ENCODE measurements around the gene PNMA3.

DNA sequence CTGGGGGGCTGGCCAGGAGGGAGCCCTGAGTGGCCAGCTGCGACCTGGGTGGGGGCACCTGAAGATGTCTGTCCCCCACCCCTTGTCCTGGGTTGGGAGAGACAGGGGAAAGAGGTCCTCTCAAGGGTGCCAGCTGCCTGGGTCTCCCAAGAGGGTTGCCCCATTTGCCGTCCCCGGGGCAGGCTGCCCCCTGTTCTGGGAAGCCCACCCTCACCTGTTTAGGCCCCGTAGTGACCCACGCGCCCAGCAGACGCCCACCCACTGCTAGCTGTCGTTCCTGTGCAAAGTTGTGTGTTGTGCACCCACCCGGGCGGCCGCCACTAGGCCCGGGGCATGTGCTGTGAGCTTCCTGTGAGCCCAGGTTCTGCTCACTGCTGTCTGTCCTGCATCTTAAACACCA, 25.5 kb upstream of the PNMA3 start:
- no peak for TF ChIP-seq POLR2A (IDR thresholded peaks at IDR 0.05)
- TF ChIP-seq, protein P1, sequence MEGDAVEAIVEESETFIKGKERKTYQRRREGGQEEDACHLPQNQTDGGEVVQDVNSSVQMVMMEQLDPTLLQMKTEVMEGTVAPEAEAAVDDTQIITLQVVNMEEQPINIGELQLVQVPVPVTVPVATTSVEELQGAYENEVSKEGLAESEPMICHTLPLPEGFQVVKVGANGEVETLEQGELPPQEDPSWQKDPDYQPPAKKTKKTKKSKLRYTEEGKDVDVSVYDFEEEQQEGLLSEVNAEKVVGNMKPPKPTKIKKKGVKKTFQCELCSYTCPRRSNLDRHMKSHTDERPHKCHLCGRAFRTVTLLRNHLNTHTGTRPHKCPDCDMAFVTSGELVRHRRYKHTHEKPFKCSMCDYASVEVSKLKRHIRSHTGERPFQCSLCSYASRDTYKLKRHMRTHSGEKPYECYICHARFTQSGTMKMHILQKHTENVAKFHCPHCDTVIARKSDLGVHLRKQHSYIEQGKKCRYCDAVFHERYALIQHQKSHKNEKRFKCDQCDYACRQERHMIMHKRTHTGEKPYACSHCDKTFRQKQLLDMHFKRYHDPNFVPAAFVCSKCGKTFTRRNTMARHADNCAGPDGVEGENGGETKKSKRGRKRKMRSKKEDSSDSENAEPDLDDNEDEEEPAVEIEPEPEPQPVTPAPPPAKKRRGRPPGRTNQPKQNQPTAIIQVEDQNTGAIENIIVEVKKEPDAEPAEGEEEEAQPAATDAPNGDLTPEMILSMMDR (IDR thresholded peaks at IDR 0.05): no peak
